ENCODE measurements around the gene PFKFB3. TPM values are rescaled to one million over a fixed set of nuclear protein-coding genes. Genes with fewer than 3 reads are reported as not detected.
"Not testable (repeated sequence)": the region's sequence is repeated elsewhere in the genome, so short reads cannot be mapped to it uniquely, and the experiment has no call there.

PFKFB3 gene
- total and polyA plus RNA-seq, 2 experiments from 2014 or later = 47.6 TPM

DNA sequence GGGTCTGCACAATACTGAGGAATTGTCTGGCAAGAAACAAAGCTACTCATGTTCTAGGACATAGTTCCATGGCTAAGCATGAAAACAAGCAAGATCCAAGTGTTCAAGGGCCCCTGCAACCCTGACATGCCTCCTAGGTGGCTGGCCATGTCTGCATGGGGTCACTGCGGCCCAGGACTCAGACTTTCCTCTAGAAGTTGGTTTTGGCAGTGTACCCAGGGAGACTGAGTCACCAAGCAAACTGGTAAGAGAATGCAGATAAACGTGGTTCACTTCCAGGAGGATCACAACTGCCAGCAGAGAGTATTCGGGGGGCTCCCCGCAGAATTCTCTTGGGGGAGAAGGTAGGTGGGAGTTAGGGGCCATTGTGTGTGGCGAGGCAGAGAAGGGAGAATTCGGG is 7.4 kb upstream of the PFKFB3 start:
- Histone ChIP-seq H3K4me1 (ENCODE audit: low read depth) (peaks cover 31% of the 10 kb centered on the region), H3K27me3 (no peaks in the 10 kb centered on the region), H3K27ac (no peak overlapping the region), H3K36me3 (no peaks in the 10 kb centered on the region), H3K4me3 (no peak overlapping the region), H3K9me3 (ENCODE audit: low read depth) (no peaks in the 10 kb centered on the region)
- TF ChIP-seq, protein P1, sequence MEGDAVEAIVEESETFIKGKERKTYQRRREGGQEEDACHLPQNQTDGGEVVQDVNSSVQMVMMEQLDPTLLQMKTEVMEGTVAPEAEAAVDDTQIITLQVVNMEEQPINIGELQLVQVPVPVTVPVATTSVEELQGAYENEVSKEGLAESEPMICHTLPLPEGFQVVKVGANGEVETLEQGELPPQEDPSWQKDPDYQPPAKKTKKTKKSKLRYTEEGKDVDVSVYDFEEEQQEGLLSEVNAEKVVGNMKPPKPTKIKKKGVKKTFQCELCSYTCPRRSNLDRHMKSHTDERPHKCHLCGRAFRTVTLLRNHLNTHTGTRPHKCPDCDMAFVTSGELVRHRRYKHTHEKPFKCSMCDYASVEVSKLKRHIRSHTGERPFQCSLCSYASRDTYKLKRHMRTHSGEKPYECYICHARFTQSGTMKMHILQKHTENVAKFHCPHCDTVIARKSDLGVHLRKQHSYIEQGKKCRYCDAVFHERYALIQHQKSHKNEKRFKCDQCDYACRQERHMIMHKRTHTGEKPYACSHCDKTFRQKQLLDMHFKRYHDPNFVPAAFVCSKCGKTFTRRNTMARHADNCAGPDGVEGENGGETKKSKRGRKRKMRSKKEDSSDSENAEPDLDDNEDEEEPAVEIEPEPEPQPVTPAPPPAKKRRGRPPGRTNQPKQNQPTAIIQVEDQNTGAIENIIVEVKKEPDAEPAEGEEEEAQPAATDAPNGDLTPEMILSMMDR (IDR thresholded peaks at IDR 0.05; ENCODE audit: low read depth, low read length) = no peak
- peak in 1 of 2 donors; percentile 70 for DNase-seq (ENCODE audit: low read depth in 1 of 2, low spot score in 1 of 2)

DNA sequence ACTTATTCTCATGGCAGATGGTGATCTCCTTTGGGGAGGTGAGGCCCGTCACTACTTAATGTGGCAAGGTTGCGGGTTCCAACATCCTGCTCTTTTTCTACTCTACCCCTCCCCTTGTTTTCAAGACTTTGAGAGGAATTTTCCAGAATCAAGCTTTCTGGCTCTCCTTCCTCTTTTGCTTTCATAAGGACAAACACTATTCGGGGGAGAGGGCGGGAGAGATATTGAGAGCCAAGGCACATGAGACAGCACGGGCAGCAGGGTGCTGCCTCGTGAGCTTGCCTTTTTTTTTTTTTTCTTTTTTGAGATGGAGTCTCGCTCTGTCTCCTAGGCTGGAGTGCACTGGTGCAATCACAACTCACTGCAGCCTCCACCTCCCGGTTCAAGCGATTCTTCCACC is 6.9 kb upstream of the PFKFB3 start:
- H3K27ac ChIP-seq = no peak overlapping the region
- H3K27me3 ChIP-seq = no peaks in the 10 kb centered on the region
- DNase-seq (ENCODE audit: low read depth in 1 of 2, low spot score in 1 of 2) = peak in 1 of 2 donors; percentile 65
- TF ChIP-seq, protein P1 (IDR thresholded peaks at IDR 0.05; ENCODE audit: low read depth, low read length) = no peak
- no peaks in the 10 kb centered on the region for H3K36me3 ChIP-seq
- H3K4me1 ChIP-seq (ENCODE audit: low read depth) = peaks cover 31% of the 10 kb centered on the region
- no peak overlapping the region for H3K4me3 ChIP-seq
- H3K9me3 ChIP-seq (ENCODE audit: low read depth) = no peaks in the 10 kb centered on the region

DNA sequence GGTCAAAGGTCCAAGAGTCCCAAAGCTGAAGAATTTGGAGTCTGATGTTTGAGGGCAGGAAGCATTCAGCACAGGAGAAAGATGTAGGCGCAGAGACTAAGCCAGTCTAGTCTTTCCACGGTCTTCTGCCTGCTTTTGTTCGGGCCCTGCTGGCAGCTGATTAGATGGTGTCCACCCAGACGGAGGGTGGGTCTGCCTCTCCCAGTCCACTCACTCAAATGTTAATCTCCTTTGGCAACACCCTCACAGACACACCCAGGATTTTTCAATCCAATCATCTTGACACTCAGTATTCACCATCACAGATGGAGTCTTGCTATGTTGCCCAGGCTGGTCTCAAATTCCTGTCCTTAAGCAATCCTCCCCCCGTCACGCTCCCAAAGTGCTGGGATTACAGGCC is 6.2 kb upstream of the PFKFB3 start:
- H3K4me1 ChIP-seq (ENCODE audit: low read depth) = peaks cover 25% of the 10 kb centered on the region
- not testable (repeated sequence) for H3K27me3 ChIP-seq; H3K9me3 ChIP-seq (ENCODE audit: low read depth); H3K36me3 ChIP-seq; DNase-seq (ENCODE audit: low read depth in 1 of 2, low spot score in 1 of 2); H3K4me3 ChIP-seq; H3K27ac ChIP-seq

DNA sequence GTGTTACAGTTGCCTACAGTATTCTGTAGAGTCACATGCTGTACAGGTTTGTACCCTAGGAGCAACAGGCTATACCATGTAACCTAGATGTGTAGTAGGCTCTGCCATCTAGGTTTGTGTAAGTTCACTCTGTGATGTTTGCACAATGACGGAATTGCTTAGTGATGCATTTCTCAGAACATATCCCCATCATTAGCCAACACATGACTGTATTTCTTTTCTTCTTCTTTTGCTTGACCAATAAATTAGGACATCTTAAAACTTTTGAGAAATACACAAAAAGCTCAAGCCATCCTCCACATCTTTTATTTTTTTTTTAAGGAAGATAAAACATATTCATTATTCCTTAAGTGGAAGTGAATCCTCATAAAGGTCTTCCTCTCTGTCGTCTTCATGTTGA is 5.4 kb upstream of the PFKFB3 start:
- no peak for DNase-seq (ENCODE audit: low read depth in 1 of 2, low spot score in 1 of 2)
- TF ChIP-seq, protein P1 (IDR thresholded peaks at IDR 0.05; ENCODE audit: low read depth, low read length) = no peak
- no peaks in the 10 kb centered on the region for H3K36me3 ChIP-seq
- H3K4me3 ChIP-seq = no peak overlapping the region
- H3K9me3 ChIP-seq (ENCODE audit: low read depth) = no peaks in the 10 kb centered on the region
- H3K4me1 ChIP-seq (ENCODE audit: low read depth) = peaks cover 17% of the 10 kb centered on the region
- no peak overlapping the region for H3K27ac ChIP-seq
- H3K27me3 ChIP-seq = no peaks in the 10 kb centered on the region

DNA sequence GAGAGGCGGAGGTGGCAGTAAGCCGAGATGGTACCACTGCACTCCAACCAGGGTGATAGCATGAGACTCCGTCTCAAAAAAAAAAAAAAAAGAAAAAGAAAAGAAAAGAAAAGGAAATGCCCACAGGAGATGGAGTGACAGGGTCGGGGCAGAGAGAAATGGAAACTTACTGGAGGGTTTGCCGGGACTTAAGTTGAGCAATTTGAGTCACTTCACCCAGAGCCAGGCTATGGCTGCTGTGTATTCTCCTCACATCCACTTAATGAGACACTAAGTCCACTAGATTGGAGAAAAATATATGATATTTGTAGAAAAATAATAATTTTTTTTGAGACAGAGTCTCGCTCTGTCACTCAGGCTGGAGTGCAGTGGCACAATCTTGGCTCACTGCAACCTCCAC is 4.6 kb upstream of the PFKFB3 start:
- no peak for DNase-seq (ENCODE audit: low read depth in 1 of 2, low spot score in 1 of 2)
- peaks cover 16% of the 10 kb centered on the region for H3K4me1 ChIP-seq (ENCODE audit: low read depth)
- TF ChIP-seq, protein P1 (IDR thresholded peaks at IDR 0.05; ENCODE audit: low read depth, low read length) = no peak
- no peak overlapping the region for H3K27ac ChIP-seq
- no peak overlapping the region for H3K4me3 ChIP-seq
- no peaks in the 10 kb centered on the region for H3K36me3 ChIP-seq
- no peaks in the 10 kb centered on the region for H3K9me3 ChIP-seq (ENCODE audit: low read depth)
- H3K27me3 ChIP-seq = no peaks in the 10 kb centered on the region

DNA sequence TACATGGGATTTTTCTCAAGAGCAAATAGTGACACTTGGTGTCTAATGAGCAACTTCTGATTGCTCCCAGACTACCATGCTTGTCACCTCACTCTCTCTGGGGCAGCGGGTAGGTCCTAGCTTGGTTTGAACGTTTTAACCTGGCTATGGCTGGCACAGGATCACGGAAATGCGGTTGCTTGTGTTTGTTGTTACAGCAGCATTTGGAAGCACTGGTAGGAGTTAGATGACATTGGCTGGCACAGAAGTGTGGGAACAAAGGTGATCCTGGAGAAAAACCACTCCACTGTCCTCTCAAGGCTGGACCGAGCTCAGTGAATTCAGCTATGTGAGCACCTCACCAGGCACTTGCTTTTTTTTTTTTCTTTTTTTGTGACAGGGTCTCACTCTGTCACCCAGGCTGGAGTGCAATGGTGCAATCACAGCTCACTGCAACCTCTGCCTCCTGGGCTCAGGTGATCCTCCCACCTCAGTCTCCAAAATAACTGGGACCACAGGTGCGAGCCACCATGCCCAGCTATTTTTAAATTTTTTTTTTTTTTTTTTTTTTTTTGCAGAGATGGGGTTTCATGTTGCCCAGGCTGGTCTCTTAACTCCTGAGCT is 3.5 kb upstream of the PFKFB3 start:
- no peaks in the 10 kb centered on the region for H3K27me3 ChIP-seq
- no peaks in the 10 kb centered on the region for H3K9me3 ChIP-seq (ENCODE audit: low read depth)
- H3K36me3 ChIP-seq = no peaks in the 10 kb centered on the region
- H3K4me1 ChIP-seq (ENCODE audit: low read depth) = peaks cover 16% of the 10 kb centered on the region
- no peak overlapping the region for H3K27ac ChIP-seq
- no peak for DNase-seq (ENCODE audit: low read depth in 1 of 2, low spot score in 1 of 2)
- TF ChIP-seq, protein P1 (IDR thresholded peaks at IDR 0.05; ENCODE audit: low read depth, low read length) = no peak
- no peak overlapping the region for H3K4me3 ChIP-seq
